Measurements from ENCODE around the gene ATP13A3. TPM values are rescaled to one million over a fixed set of nuclear protein-coding genes. Genes with fewer than 3 reads are reported as not detected.
"Not testable (repeated sequence)": the region's sequence is repeated elsewhere in the genome, so short reads cannot be mapped to it uniquely, and the experiment has no call there.

The ATP13A3 gene
- total and polyA plus RNA-seq, 7 donors, result 10.9 to 82.7 (median 50.4) TPM

DNA sequence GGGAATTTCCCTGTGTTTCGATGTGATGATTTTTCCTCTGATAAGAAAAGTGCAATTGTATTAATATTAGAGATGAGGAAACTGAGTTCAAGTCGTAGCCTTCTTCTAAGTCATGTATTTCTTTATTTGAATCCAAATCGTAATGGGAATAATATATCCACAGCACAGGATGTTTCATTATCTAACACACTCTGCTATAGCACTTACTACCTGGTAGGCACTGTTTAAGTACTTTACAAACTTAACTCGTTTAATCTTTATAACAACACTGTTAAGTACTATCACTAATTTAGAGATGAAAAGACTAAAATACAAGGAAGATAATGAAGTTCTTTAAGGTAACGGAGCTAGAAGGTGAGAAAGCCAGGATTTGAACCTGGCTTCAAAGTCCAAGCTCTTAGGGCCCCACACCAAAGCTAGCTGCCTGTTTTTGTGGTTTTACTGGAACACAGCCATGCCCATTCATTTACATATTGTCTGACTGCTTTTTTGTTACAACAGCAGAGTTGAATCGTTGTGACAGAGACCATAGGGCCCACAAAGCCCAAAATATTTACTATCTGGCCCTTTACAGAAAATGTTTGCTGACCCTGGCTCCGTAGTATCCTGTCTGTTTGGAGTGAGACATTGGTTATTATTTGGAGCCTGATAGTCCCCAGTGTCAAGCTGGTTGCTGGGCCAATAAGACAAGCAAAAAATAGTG, 9.6 kb upstream of the ATP13A3 start:
- Histone ChIP-seq H3K36me3 (no peaks in the 10 kb centered on the region), H3K9me3 (no peaks in the 10 kb centered on the region), H3K27me3 (no peaks in the 10 kb centered on the region), H3K27ac (no peak overlapping the region), H3K4me3 (no peak overlapping the region), H3K4me1 (no peaks in the 10 kb centered on the region)
- no peak for TF ChIP-seq EP300 (IDR thresholded peaks at IDR 0.05)
- TF ChIP-seq, protein P1, sequence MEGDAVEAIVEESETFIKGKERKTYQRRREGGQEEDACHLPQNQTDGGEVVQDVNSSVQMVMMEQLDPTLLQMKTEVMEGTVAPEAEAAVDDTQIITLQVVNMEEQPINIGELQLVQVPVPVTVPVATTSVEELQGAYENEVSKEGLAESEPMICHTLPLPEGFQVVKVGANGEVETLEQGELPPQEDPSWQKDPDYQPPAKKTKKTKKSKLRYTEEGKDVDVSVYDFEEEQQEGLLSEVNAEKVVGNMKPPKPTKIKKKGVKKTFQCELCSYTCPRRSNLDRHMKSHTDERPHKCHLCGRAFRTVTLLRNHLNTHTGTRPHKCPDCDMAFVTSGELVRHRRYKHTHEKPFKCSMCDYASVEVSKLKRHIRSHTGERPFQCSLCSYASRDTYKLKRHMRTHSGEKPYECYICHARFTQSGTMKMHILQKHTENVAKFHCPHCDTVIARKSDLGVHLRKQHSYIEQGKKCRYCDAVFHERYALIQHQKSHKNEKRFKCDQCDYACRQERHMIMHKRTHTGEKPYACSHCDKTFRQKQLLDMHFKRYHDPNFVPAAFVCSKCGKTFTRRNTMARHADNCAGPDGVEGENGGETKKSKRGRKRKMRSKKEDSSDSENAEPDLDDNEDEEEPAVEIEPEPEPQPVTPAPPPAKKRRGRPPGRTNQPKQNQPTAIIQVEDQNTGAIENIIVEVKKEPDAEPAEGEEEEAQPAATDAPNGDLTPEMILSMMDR (IDR thresholded peaks at IDR 0.05), result no peak
- no peak for TF ChIP-seq POLR2AphosphoS5 (IDR thresholded peaks at IDR 0.05)
- no peak for TF ChIP-seq POLR2A (IDR thresholded peaks at IDR 0.05)
- no peak for DNase-seq
- 38 to 52% methylated on average over 7 of the region's 7 CpGs for WGBS, 2 donors
- intact Hi-C loops (cut with DNase I), result no loop called here

GRCh38 chr3:194494951-194495374, 8.2 kb upstream of the ATP13A3 start:
- H3K27me3 ChIP-seq, result no peaks in the 10 kb centered on the region
- TF ChIP-seq, protein P1 (IDR thresholded peaks at IDR 0.05), result no peak
- TF ChIP-seq EP300 (IDR thresholded peaks at IDR 0.05), result no peak
- TF ChIP-seq POLR2A (IDR thresholded peaks at IDR 0.05), result no peak
- no peak for TF ChIP-seq POLR2AphosphoS5 (IDR thresholded peaks at IDR 0.05)
- H3K4me3 ChIP-seq, result no peak overlapping the region
- no peaks in the 10 kb centered on the region for H3K4me1 ChIP-seq
- no peak overlapping the region for H3K27ac ChIP-seq
- 73 to 81% methylated on average over 5 of the region's 5 CpGs for WGBS, 2 donors
- no peaks in the 10 kb centered on the region for H3K36me3 ChIP-seq
- intact Hi-C loops (cut with DNase I), result no loop called here
- no peak for DNase-seq
- H3K9me3 ChIP-seq, result no peaks in the 10 kb centered on the region

DNA sequence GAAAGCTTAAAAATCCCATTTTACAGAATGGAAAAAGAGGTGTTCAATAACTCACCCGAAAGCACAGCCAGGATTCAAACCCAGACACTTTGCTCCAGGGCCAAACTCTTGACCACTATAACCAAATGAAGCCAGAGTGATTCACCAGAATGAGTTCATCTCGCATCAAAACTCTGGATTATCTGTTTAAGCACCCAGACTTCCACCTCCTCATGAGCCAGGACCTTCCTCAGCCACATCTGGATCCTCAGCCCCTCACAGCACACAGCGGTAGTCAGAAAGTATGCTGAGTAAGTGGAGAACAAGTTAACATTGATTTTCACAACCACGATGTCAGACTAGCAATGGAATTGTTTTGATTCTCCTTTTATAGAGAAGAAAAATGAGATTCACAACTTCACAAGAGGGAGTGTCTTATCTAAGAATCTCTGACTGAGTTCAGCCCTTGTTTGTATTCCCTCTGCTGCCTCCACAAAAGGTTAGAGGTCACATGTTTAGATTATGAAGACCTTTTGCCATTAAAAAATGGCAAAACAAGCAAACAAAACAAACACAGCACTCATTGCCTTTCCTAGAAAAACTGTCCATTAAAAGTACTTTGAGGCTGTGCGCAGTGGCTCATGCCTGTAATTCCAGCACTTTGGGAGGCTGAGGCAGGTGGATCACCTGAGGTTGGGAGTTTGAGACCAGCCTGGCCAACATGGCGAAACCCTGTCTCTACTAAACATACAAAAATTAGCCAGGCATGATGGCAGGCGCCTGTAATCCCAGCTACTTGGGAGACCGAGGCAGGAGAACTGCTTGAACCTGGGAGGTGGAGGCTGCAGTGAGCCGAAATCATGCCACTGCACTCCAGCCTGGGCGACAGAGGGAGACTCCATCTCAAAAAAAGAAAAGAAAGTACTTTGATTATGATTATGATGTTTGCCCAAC, 7.5 kb upstream of the ATP13A3 start:
- H3K4me1 ChIP-seq; H3K36me3 ChIP-seq; H3K27me3 ChIP-seq; DNase-seq; H3K4me3 ChIP-seq; H3K9me3 ChIP-seq; intact Hi-C loops (cut with DNase I); H3K27ac ChIP-seq: not testable (repeated sequence)
- 81 to 85% methylated on average over 10 of the region's 10 CpGs for WGBS, 2 donors

DNA sequence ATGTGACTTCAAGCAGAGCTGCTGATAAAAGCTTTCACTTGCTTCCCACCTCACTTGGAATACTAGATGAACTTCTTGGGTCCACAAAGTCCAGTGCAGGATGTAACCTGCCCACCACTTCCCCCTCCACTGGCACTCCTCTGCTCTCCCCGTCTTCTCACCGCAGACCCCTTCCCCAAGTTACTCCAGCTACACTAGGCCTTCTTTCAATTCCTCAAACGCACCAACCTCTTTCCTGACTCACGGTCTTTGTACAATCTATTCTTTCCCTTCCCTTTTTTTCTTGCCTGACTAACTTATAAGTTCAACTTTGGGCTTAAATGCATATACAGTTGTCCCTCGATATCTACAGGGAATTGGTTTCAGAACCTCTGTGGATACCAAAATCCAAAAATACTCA, 5.2 kb upstream of the ATP13A3 start:
- no peak overlapping the region for H3K27ac ChIP-seq
- no peak for DNase-seq

More for the DNA sequence above, 5.2 kb upstream of the ATP13A3 start:
- Histone ChIP-seq H3K36me3 (no peaks in the 10 kb centered on the region), H3K4me3 (no peak overlapping the region), H3K4me1 (peaks cover 0 to 10% (median 10%) of the 10 kb centered on the region in 4 donors), H3K9me3 (no peaks in the 10 kb centered on the region), H3K27me3 (no peaks in the 10 kb centered on the region)
- no peak for TF ChIP-seq POLR2A (IDR thresholded peaks at IDR 0.05)
- no peak for TF ChIP-seq POLR2AphosphoS5 (IDR thresholded peaks at IDR 0.05)
- TF ChIP-seq, protein P1 (IDR thresholded peaks at IDR 0.05), result no peak
- TF ChIP-seq EP300 (IDR thresholded peaks at IDR 0.05), result no peak
- WGBS, 2 donors, result 66 to 89% methylated on average over 5 of the region's 5 CpGs
- intact Hi-C loops (cut with DNase I), result no loop called here
